ENCODE results near the gene SPATA33.

Gene SPATA33

DNA sequence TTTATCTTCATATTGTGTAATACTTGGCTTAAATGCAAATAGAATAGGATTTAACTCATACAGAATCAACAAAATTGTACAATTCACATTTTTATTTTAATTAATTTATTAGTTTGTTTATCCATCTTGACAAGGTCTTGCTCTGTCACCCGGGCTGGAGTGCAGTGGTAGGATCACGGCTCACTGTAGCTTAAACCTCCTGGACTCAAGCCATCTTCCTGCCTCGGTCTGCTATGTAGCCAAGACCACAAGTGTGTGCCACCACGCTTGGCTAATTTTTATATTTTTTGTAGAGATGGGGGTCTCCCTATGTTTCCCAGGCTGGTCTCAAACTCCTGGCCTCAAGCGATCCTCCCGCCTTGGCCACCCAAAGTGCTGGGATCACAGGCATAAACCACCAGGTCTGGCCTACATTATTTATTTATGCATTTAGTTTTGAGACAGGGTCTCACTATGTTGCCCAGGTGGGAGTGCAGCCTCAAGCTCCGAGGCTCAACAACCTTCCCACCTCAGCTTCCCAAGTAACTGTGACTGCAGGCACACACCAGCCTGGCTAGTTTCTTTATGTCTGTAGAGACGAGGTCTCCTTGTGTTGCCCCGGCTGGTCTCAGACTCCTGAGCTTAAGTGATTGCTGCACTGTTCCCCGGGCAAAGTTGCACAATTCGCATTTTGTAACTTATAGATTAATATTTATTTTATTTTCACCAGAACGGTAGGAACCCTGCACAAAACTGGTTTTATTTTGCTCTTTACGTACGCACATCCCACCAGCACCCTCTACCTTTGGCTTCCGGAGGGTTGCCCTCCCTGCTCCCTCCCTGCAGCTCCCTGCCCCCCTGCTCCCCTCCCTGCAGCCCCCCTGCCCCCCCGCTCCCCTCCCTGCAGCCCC, 39.3 kb upstream of the SPATA33 start:
- no peak for TF ChIP-seq CTCF (IDR thresholded peaks at IDR 0.05; ENCODE audit: insufficient read depth, low read length, poor library complexity, severe bottlenecking)
- Histone ChIP-seq H3K27me3 (replicated peaks; ENCODE audit: control insufficient read depth, insufficient read depth, low read length) (no peaks in the 10 kb centered on the region; the same call in 1 of the 2 replicates), H3K4me3 (replicated peaks; ENCODE audit: low read depth, low read length) (no peak overlapping the region), H3K36me3 (ENCODE audit: control insufficient read depth, insufficient read depth, low read length) (no peaks in the 10 kb centered on the region)
- no peak for DNase-seq (ENCODE audit: extremely low read depth, insufficient read length)

- no peak for DNase-seq (ENCODE audit: extremely low read depth, insufficient read length)
- H3K36me3 ChIP-seq (ENCODE audit: control insufficient read depth, insufficient read depth, low read length) = no peaks in the 10 kb centered on the region
- no peak overlapping the region for H3K4me3 ChIP-seq (replicated peaks; ENCODE audit: low read depth, low read length)
- TF ChIP-seq CTCF (IDR thresholded peaks at IDR 0.05; ENCODE audit: insufficient read depth, low read length, poor library complexity, severe bottlenecking) = no peak
- no peaks in the 10 kb centered on the region; the same call in 1 of the 2 replicates for H3K27me3 ChIP-seq (replicated peaks; ENCODE audit: control insufficient read depth, insufficient read depth, low read length)
Measured at GRCh38 chr16:89619840-89620239, 37.8 kb upstream of the SPATA33 start.

DNA sequence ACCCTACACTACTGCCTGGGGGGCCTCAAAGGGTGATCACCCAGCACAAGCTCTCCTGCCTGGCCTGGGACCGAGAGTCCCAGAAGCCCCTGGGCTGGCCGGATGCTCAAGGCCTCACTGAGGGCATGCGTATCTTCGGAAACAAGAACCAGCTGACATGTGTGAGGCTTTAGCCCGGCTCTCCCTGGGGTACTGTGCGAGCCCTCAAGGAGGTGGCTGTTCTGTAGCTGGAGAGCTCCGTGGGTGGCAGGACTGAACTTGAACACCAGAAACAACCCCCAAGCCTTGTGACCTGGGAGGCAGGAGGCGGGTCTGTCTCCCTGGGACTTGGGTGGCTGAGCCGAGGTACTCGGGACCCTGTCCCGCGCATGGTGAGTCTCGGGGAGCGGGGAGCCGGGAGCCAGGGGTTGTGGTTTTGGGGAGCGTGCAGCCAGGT, 37.2 kb upstream of the SPATA33 start:
- no peaks in the 10 kb centered on the region for H3K36me3 ChIP-seq (ENCODE audit: control insufficient read depth, insufficient read depth, low read length)
- H3K4me3 ChIP-seq (replicated peaks; ENCODE audit: low read depth, low read length) = no peak overlapping the region
- H3K27me3 ChIP-seq (replicated peaks; ENCODE audit: control insufficient read depth, insufficient read depth, low read length) = no peaks in the 10 kb centered on the region; the same call in 1 of the 2 replicates
- TF ChIP-seq CTCF (IDR thresholded peaks at IDR 0.05; ENCODE audit: insufficient read depth, low read length, poor library complexity, severe bottlenecking) = no peak
- no peak for DNase-seq (ENCODE audit: extremely low read depth, insufficient read length)

DNA sequence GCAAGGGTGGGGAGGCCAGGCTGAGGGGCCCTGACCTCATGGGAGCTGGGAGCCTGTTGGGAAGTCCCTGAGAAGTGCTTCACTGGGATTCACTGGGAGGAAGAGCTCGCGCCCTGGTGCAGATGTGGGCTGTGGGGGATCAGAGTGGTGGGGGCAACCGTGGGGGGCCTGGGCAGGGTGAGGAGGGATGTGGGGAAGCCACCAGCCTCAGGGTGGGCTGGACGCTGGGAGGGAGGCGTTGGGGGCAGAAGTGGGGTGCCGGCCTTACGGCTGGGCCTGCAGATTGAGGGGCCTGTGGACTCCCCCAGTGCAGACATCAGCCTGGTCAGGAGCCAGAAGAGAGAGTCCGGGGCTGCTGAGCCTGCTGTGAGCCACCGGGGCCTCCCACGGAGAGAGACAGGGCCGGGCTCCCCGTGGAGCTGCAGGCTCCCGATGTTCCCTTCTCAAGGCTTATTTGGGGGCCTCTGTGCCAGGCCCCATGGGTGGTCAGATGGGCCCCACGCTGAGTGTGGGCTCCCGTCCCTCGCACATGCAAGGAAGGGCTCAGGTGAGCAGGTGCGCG, 36.4 kb upstream of the SPATA33 start:
- no peak for DNase-seq (ENCODE audit: extremely low read depth, insufficient read length)

DNA sequence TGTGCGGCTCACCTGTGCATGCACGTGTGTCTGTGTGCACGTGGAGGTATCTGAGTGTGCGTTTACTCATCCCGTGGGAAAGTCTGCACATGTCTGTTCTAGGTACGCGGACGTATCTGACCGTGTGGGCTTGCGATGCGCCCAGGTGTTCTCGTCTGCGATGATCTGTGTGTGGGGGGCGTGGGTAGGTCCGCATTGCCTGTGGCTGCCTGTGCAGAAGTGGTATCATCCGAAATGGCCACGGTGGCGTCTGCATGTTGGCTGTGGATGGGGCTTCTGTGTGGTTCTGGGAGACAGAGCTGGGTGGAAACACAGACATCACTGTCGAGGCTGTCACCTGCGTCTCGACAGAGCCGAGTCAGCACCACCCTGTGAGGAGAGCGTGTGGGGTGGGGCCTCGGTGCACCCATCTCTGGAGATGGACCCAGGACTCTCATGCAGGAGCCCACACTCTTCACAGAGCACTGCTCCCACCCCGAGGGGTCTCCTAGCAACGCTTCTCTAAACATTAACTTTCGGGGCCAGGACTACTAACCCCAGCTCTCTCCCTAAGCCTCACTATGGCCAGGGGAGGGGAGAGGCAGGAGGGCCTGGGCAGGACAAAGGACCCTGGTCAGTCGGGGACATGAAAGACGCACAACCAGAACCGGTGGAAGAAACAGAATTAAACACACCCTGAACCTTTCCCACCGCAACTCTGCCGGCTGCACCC, 35.8 kb upstream of the SPATA33 start:
- H3K36me3 ChIP-seq (ENCODE audit: control insufficient read depth, insufficient read depth, low read length) = no peaks in the 10 kb centered on the region
- H3K27me3 ChIP-seq (replicated peaks; ENCODE audit: control insufficient read depth, insufficient read depth, low read length) = no peaks in the 10 kb centered on the region; the same call in 1 of the 2 replicates
- H3K4me3 ChIP-seq (replicated peaks; ENCODE audit: low read depth, low read length) = no peak overlapping the region
- DNase-seq (ENCODE audit: extremely low read depth, insufficient read length) = no peak
- TF ChIP-seq CTCF (IDR thresholded peaks at IDR 0.05; ENCODE audit: insufficient read depth, low read length, poor library complexity, severe bottlenecking) = no peak

More for the DNA sequence above, 36.4 kb upstream of the SPATA33 start:
- Histone ChIP-seq H3K27me3 (replicated peaks; ENCODE audit: control insufficient read depth, insufficient read depth, low read length) (no peaks in the 10 kb centered on the region; the same call in 1 of the 2 replicates), H3K36me3 (ENCODE audit: control insufficient read depth, insufficient read depth, low read length) (no peaks in the 10 kb centered on the region), H3K4me3 (replicated peaks; ENCODE audit: low read depth, low read length) (no peak overlapping the region)
- TF ChIP-seq CTCF (IDR thresholded peaks at IDR 0.05; ENCODE audit: insufficient read depth, low read length, poor library complexity, severe bottlenecking) = no peak
